Iris pigment epithelial cell (primary cell): ENCODE results near the gene WNT3A.
A peak's percentile ranks its signal among the peaks of the same experiment; 100 is the strongest.

Source experiments
- DNase-seq: peaks from one replicate; pipeline ENCODE4 v3.0.0-alpha.2; 2011; ENCODE audit warnings: low read depth

Gene WNT3A

DNA sequence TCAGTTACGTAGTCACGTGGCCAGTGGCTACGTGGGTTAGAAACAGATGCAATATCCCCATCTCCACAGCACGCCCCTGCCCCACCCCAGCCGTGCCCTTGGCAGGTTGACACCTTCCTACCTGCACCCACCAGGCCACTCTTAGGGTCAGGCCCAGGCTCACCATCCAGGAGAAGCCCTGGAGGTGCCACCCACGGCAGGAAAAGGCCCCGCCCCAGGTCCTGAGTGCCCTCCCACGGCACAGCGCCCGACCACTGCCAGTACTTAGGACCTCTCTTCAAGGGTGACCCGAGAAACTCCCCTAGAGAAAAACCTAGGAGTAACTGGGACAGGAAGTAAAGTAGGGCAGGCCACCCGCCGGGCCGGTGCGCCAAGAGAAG lies 94.8 kb downstream of the WNT3A start:
- no peak for DNase-seq

GRCh38 chr1:228101994-228102790 lies 95.4 kb downstream of the WNT3A start:
- peak; percentile 40 for DNase-seq

- peak; percentile 89 for DNase-seq
These were observed 96.2 kb downstream of the WNT3A start, which contains the start of gene C1orf35 for GRCh38 chr1:228102791-228103620. Gene C1orf35, minus strand, starts transcription at chr1:228103325. Its CDS starts 98 bp downstream, at chr1:228103227.

DNA sequence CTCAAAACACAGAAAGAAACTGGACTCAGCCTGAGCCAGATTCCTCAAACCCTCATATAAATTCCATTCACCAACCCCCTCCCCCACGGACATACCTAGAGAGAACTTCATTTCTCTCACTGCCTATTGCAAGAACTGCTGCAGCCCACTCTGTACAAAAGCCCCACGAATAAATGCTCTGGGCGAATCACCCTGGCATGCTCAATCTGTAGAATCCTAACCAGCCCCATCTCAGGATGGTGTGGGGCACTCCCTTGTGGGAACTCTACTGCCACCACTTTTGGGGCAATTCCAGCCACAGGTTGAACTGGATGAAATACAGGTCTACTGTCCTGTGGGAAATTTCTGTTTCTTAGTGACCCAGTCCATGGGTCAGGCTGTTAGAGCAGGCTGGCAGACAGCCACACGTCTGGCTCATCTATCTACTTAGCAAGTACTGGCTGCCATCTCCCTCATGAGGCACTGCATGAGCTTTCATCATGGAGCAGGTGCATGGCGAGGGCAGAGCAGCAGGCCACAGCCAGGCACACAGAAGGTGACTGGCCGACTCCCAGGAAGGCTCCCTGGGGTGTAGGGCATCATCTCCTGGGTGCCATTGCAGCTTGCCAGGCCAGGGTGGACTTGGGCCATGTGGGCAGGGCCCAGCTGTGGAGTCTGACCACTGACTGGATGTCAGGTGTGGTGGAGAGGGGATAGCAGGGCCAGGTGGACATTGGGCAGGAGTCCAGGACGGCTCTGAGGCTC lies 97.9 kb downstream of the WNT3A start:
- no peak for DNase-seq

GRCh38 chr1:228105270-228105995 lies 98.6 kb downstream of the WNT3A start:
- no peak for DNase-seq

DNA sequence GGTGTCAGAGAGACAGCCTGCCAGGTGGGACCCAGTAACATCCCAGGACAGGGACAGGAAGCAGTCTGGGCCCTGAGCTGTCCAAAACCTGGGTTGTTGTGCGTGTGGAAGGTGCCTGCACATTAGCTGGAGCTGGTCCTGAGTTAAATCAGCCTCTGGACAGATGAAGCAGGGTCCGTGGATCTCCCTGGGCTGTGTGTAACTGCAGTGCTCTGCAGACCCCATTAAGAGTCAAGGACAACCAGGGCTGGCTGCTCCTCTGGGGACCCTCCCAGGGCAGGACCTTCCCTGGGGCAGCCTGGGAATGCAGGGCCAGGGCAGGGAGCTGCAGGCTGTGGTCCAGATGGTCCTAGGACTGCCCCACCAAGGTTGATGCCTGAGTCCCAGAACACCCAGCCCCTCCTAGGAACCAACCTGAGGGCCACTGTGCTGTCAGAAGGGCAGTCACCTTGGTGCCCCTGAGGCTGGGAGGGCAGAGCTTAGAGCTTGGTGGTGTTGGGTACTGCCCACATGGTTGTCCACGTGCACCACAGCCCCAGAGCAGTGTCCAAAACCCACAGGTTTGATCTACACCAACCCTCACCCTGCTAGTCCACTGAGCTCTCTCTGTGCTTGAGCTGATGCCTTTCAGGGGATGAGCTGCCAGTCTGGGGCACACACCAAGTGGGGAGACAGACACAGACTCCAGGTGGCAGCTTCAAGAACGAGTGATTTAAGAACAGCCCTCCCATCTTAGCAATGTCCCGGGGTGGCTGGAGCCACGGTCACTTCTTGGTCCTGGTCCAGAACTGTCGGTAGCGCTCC lies 99.4 kb downstream of the WNT3A start:
- no peak for DNase-seq

- DNase-seq: no peak
These were observed 99.9 kb downstream of the WNT3A start for GRCh38 chr1:228106800-228107054.

GRCh38 chr1:228107636-228108035 lies 100.8 kb downstream of the WNT3A start:
- DNase-seq: no peak

- DNase-seq: no peak
These were observed 101.4 kb downstream of the WNT3A start for GRCh38 chr1:228108055-228108690.

GRCh38 chr1:228108742-228109072 lies 101.9 kb downstream of the WNT3A start:
- DNase-seq: no peak

DNA sequence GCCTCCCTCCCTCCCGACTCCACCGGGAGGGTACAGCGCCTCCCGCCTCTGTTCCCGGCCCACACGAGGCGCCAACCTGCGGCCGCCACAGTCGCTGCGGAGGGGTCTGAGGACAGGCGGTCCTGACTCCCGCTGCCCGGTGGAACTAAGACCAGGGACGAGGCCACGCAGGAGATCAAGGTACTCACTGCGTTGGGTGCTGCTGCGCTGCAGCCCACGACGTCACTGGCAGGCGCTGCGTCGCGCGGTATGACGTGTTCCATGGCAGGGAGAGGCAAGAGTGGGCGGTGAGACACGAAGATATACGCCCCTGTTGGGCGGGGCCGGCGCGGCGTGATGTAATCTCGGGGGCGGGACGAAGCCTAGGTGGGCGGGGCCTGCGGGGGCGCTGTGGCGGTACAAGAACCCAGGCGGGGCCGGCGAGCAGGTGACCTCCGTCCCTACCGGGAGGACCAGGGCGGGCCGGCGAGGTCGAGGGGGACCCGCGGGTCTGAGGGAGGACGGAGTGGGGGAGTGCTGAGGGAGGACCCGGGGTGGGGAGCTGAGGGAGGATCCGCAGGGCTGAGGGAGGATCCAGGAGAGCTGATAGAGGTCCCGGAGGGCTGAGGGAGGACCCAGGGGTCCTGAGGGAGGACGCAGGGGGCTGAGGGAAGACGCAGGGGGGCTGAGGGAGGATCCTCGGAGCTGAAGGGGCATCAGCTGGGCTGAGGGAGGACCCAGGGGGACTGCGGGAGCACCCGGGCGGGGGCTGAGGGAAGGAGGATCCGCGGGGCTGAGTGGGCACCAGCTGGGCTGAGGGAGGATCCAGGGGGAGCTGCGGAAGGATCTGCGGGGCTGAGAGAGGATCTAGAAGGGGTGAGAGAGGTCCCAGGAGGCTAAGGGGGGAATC lies 102.5 kb downstream of the WNT3A start, which contains the start of gene MRPL55:
Gene MRPL55, minus strand, starts transcription at position 227 of the 889 bp plus-strand sequence. CDS start 1,039 bp downstream, outside the sequence.
- DNase-seq: peak; percentile 96

DNA sequence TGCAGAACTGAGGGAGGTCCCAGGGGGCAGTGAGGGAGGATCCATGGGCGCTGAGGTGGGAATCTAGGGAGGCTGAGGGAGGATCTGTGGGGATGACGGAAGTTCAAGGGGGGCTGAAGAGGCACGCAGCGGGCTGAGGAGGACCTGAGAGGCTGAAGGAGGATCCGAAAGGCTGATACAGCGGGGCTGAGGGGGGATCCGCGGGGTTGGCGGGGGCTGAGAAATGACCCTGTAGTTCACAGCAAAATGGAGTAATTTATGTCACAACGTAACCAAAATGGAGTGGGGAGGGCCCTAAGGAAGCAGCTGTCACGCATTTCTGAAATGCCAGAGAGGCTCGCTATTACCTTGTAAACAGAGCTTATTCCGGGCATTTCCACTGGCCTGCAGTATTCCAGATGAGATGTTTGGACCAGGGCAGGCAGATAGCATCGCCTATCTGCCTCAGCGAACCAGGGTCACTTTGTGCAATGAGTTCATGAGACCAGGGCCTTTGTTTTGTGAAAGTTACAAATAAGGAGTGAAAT lies 103.2 kb downstream of the WNT3A start:
- peak; percentile 34 for DNase-seq

GRCh38 chr1:228110556-228110955 lies 103.8 kb downstream of the WNT3A start:
- DNase-seq: no peak
